HepG2 (cell line): ENCODE data around the gene ACKR3. TPM values are rescaled to one million over a fixed set of nuclear protein-coding genes. Genes with fewer than 3 reads are reported as not detected.

Source experiments
- ZNF274 ChIP-seq: sonication (generic); formaldehyde crosslinking; IDR thresholded peaks from 2 replicates; pipeline ENCODE4 v1.5.1; 2020; ENCODE audit warnings: mild to moderate bottlenecking, missing genetic modification reagents
- polyA plus RNA-seq, 8 experiments: library from polyadenylated mRNA; depleted of rRNA in 3 of 8; stranded (reverse) in 7 of 8; unstranded in 1 of 8; fragments of >200 nt; fragmentation: Illumina TruSeq in 4 of 8; extraction: Trizol in 4 of 8; gene quantifications; 2 replicates each; pipeline versions ENCODE4 v1.2.1 to v1.2.3, GENCODE V29; 2011 to 2016; ENCODE audit warnings: low read depth in 4 of 8, missing spikeins in 1 of 8, mixed read lengths in 1 of 8; ENCODE audit not compliant: insufficient read depth in 1 of 8
- total RNA-seq, 5 experiments: library from RNA; depleted of rRNA; stranded (reverse); fragments of >200 nt; fragmentation: Illumina TruSeq; extraction: Trizol; gene quantifications; 2 replicates each; pipeline ENCODE4 v1.2.3, GENCODE V29; 2016; ENCODE audit warnings: low read depth in 1 of 5
- TF ChIP-seq, protein P1 (sequence below), 2 experiments: fragments of 450-650 bp in 1 of 2; sonication (generic) in 1 of 2; formaldehyde crosslinking in 1 of 2; IDR thresholded peaks; 2 replicates each; pipeline versions ENCODE4 v1.6.1 to v1.8.0; 2016 to 2022; ENCODE audit warnings: antibody characterized with exemption in 1 of 2, mild to moderate bottlenecking in 1 of 2, missing genetic modification reagents in 1 of 2

Gene ACKR3
- total and polyA plus RNA-seq, 2 of the 13 experiments (the other 11 are each of a cell fraction or from before 2014, with no cell fraction given), result not detected

GRCh38 chr2:236626391-236627150 is 56.9 kb downstream of the ACKR3 start (continued):
- TF ChIP-seq, protein P1, sequence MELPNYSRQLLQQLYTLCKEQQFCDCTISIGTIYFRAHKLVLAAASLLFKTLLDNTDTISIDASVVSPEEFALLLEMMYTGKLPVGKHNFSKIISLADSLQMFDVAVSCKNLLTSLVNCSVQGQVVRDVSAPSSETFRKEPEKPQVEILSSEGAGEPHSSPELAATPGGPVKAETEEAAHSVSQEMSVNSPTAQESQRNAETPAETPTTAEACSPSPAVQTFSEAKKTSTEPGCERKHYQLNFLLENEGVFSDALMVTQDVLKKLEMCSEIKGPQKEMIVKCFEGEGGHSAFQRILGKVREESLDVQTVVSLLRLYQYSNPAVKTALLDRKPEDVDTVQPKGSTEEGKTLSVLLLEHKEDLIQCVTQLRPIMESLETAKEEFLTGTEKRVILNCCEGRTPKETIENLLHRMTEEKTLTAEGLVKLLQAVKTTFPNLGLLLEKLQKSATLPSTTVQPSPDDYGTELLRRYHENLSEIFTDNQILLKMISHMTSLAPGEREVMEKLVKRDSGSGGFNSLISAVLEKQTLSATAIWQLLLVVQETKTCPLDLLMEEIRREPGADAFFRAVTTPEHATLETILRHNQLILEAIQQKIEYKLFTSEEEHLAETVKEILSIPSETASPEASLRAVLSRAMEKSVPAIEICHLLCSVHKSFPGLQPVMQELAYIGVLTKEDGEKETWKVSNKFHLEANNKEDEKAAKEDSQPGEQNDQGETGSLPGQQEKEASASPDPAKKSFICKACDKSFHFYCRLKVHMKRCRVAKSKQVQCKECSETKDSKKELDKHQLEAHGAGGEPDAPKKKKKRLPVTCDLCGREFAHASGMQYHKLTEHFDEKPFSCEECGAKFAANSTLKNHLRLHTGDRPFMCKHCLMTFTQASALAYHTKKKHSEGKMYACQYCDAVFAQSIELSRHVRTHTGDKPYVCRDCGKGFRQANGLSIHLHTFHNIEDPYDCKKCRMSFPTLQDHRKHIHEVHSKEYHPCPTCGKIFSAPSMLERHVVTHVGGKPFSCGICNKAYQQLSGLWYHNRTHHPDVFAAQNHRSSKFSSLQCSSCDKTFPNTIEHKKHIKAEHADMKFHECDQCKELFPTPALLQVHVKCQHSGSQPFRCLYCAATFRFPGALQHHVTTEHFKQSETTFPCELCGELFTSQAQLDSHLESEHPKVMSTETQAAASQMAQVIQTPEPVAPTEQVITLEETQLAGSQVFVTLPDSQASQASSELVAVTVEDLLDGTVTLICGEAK (IDR thresholded peaks at IDR 0.05), result no peak
- TF ChIP-seq, protein P1 (CRISPR knock-in tag; IDR thresholded peaks at IDR 0.05), result no peak
- no peak for TF ChIP-seq ZNF274 (CRISPR knock-in tag)
